ENCODE results near the gene RGN.
"Not testable (repeated sequence)": the region's sequence is repeated elsewhere in the genome, so short reads cannot be mapped to it uniquely, and the experiment has no call there.

The RGN gene

GRCh38 chrX:47078129-47079043 is at the start of gene RGN:
TSS of gene RGN (plus strand) at chrX:47078443. CDS start at chrX:47081145, 2,702 bp downstream.
- no peak for DNase-seq (ENCODE audit: low read depth, low spot score)

DNA sequence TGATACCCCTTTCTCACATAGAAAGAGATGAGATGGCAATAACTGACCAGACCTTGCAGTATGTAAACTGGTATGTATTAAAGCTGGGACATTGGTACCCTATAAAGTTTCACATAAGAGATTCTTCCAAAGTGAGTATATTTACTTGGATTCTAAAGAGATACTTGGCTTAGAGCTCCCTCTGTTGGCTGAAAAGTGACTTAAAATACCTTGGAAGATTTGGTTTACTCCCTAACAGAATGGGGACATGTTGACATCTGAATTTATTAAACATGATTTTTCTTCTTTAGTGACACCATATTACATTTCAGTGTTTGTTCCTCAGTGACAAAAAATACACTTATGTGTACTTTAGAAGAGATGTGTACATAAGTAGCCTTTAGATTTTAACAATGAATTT is 47.9 kb upstream of the RGN start:
- DNase-seq (ENCODE audit: low read depth, low spot score): no peak

DNA sequence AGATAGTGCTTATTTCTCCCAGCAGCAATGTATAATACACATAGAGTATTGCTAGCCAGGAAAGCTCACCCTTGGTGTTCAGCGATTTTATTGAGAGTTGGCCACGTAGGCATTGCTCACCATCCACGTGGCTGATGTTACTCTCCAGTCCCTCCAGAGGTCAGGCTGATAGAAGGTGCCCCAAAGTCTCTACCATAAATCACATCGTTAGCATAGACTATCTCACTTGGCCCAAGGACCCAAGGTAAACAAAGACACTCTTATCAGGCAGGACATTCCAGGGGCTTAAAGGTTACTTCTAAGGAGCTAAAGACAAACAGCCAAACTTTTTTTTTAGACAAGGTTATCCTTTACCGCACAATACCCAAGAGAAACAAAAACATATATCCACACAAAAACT is 30.3 kb upstream of the RGN start:
- DNase-seq (ENCODE audit: low read depth, low spot score): no peak

- no peak for DNase-seq (ENCODE audit: low read depth, low spot score)
Observed at GRCh38 chrX:47059142-47059874, 18.9 kb upstream of the RGN start.

DNA sequence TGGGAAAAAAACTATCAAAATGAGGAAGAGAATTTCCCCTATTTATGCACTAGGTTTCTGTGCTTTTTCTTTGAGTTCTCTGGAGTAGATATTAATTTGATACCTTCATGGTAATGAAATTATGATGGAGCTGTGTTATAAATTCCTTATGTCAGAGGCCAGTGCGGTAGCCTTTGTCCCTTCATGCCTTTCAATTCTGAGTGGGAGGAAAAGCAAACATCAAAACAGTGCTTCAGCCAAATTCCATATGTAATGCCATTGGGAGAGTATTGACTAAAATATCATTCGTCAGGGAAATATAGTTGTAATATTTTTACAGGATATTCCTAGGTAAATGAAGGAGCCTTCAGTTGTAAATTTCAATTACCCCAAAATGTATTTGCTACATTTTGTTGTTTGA is 17.5 kb upstream of the RGN start:
- DNase-seq (ENCODE audit: low read depth, low spot score): no peak

DNA sequence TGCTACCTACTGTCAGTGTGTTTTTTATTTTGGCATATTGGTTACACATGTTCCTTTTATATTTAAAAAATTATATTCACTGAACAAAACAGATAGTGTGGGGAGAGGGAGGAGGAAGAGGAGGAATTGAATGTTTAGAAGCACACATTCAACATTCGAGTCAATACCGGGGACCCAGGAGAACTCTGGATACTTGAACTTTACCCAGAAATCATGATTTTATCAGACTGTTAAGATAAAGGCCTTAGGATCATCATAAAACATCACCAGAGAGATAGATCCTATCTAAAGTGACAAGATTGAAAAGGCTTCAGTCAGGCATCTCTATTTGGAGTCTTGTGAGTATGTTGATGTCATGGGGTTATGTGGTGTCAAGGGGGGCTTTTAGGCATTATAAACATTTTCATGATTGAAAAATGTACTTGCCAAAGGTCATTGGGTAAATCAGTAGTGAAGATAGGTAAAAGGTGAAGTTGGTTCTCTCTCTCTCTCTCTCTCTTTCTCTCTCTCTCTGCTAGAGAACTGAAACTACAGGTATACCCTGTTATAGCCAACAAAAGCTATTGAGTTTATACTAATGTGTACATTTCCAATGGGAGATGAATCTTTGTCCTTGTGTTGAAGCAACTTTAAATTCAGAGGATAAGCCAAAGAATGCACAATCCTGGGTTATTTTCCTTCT is 16.9 kb upstream of the RGN start:
- no peak for DNase-seq (ENCODE audit: low read depth, low spot score)

- DNase-seq (ENCODE audit: low read depth, low spot score): no peak
Observed at GRCh38 chrX:47063179-47063578, 15.1 kb upstream of the RGN start.

DNA sequence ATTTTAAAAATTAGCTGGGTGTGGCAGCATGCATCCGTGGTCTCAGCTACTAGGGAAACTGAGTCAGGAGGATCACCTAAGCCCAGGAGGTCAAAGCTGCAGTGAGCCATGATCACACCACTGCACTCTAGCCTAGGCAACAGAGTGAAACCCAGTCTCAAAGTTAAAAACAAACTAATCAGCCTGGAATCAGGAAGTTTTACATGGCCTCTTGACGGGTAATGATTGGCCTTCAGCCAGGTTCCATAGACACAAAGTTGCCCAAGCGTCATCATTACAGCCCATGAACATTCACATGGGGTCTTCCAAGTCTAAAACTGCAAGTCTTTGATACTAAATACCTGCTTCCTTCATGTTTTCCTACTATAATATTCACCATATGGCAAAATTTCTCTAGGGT is 10.0 kb upstream of the RGN start:
- DNase-seq (ENCODE audit: low read depth, low spot score): no peak

- DNase-seq (ENCODE audit: low read depth, low spot score): no peak
Observed at GRCh38 chrX:47068720-47069119, 9.5 kb upstream of the RGN start.

- DNase-seq (ENCODE audit: low read depth, low spot score): no peak
Observed at GRCh38 chrX:47080215-47080914, 2.1 kb downstream of the RGN start.

DNA sequence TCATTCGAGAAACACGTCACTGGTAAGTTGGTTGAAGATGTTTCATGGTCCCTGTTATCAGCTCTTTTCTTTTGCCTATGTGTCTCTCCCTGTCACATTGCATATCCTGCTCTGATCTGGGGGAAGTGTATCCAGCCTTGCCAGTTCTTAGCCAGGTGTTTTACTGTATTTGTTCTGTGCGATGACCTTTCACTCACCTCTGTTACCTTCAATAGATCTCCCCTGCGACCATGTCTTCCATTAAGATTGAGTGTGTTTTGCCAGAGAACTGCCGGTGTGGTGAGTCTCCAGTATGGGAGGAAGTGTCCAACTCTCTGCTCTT is 2.6 kb downstream of the RGN start:
- no peak for DNase-seq (ENCODE audit: low read depth, low spot score)

- no peak for DNase-seq (ENCODE audit: low read depth, low spot score)
Observed at GRCh38 chrX:47091149-47091775, 13.0 kb downstream of the RGN start.

DNA sequence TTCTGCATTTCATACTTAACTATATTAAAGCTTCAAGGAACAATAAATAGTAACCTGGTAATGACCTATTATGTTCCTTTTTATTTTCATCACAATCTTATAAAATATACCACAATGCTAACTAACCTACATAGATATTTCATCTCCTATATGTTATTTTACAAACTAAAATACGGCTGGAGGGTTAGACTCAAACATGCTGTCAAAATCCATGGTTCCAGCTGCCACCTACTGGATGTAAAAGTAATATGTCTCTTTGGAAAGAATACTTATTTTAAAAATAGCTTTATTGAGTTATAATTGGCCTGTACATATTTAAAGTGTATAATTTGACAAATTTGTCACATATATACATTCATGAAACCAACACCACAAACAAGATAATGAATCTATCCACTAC is 15.0 kb downstream of the RGN start:
- no peak for DNase-seq (ENCODE audit: low read depth, low spot score)

GRCh38 chrX:47093860-47094259 is 15.6 kb downstream of the RGN start:
- DNase-seq (ENCODE audit: low read depth, low spot score): no peak

DNA sequence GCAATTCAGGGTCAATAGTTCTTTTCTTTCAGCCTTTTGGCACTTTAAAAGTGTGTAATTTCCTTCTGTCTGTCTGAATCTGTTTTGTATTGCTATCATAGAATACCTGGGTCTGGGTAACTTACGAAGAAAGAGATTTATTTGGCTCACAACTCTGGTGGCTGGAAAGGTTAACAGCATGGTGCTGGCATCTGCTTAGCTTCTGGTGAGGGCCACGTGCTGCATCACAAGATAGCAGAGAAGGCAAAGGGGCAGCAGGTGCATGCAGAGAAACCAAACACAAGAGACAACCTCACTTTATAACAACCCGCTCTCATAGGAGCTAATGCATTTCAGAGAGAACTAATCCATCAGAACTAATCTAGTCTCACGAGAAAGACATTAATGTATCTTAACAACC is 18.8 kb downstream of the RGN start:
- DNase-seq (ENCODE audit: low read depth, low spot score): no peak

DNA sequence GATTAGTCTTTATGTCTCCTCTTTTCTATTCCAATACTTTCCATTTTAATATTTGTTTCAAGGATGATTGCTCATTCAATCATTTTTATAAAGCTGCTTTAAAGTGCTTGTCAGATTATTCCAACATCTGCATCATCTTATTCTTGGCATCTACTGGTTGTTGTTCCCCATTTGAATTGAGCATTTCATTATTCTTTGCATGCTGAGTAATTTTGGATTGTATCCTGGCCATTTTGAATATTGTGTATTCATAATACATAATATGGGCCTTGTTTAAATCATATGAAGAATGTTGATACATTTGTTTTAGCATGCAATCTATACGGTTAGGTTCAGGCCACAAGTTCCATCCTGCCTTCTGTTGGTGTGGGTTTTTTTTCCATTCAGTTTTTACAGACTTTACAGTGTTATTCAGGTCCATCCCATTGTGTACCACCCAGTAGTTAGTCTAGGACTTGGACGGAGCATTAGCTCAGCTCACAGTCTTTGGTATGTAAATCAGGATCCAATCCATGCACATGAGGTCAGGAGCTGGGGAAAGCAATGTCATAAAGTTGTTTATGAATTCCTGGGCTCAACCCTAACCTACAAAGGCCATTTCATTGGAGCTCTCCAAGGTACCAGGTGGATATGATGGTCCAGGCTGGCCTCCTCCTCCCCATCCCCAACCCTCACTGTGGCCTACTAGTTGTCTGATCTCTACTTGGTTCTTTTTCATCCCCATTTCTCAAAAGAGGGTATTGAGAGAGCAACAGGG is 20.3 kb downstream of the RGN start:
- DNase-seq (ENCODE audit: low read depth, low spot score): no peak

- DNase-seq (ENCODE audit: low read depth, low spot score): no peak
Observed at GRCh38 chrX:47101206-47101605, 23.0 kb downstream of the RGN start.

- not testable (repeated sequence) for DNase-seq (ENCODE audit: low read depth, low spot score)
Observed at GRCh38 chrX:47110936-47111615, 32.8 kb downstream of the RGN start.

DNA sequence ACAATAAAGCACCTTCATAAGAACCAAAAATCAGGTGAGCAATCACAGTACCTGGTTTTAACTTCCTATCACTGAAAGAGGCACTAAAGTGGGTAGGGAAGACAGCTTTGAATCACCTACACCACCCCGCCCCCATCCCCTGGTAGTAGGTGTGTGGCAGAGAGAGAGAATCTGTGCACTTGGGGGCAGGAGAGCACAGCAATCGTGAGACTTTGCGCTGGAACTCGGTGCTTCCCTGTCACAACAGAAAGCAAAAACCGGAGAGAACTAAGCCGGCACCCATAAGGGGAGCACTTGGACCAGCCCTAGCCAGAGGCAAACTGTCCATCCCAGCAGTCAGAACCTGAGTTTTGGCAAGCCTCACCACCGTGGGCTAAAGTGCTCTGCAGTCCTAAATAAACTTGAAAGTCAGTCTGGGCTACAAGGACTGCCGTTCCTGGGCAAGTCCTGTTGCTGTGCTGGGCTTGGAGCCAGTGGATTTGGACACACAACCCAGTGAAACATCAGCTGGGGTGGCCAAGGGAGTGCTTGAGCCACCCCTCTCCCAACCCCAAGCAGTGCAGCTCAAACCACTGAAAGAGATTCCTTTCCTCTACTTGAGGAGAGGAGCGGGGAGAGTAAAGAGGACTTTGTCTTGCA is 34.2 kb downstream of the RGN start:
- DNase-seq (ENCODE audit: low read depth, low spot score): no peak

All from activated naive CD8-positive, alpha-beta T cell treated with anti-CD3 and anti-CD28 coated beads, Interleukin-2, amount 50 U/mL, for 16 hours (primary cell).